Bronchial epithelial cell (primary cell): ENCODE results near the gene AKR1A1. TPM values are rescaled to one million over a fixed set of nuclear protein-coding genes. Genes with fewer than 3 reads are reported as not detected.

Experiments used
- DNase-seq: peaks from one replicate; pipeline ENCODE4 v3.0.0-alpha.2; 2010; ENCODE audit warnings: low read depth
- FAIRE-seq: peaks from 2 replicates; lab custom pipeline; 2011; peaks lifted over from hg19 to GRCh38; lab: Jason Lieb, UNC
- H3K27me3 ChIP-seq: 2 replicates; pipeline ENCODE4 v1.5.1; 2011; ENCODE audit warnings: low read length; ENCODE audit not compliant: control insufficient read depth, insufficient read depth
- H3K36me3 ChIP-seq: 2 replicates; pipeline ENCODE4 v1.5.1; 2011; ENCODE audit warnings: low read length; ENCODE audit not compliant: control insufficient read depth, insufficient read depth
- H3K4me3 ChIP-seq: 2 replicates; pipeline ENCODE4 v1.5.1; 2011; ENCODE audit warnings: mild to moderate bottlenecking, low read depth, low read length, control low read depth
- CTCF ChIP-seq: IDR thresholded peaks from 2 replicates; pipeline ENCODE4 v1.5.1; 2011; ENCODE audit warnings: mild to moderate bottlenecking, moderate library complexity, low read length, control low read depth, inconsistent platforms; ENCODE audit not compliant: insufficient read depth, severe bottlenecking
- total RNA-seq: library from RNA; depleted of rRNA; stranded (reverse); fragments of >200 nt; gene quantifications from 2 replicates; pipeline ENCODE4 v1.2.1, GENCODE V29; 2014

The AKR1A1 gene
- total RNA-seq, 1 donor from 2014 or later, result 145 TPM

GRCh38 chr1:45569571-45569961, 18.9 kb downstream of the AKR1A1 start:
- H3K4me3 ChIP-seq, result no peak overlapping the region
- no peak for TF ChIP-seq CTCF
- H3K27me3 ChIP-seq, result no peaks in the 10 kb centered on the region
- no peak for FAIRE-seq
- DNase-seq, result no peak
- H3K36me3 ChIP-seq, result peaks cover 21% of the 10 kb centered on the region

- no peak overlapping the region for H3K4me3 ChIP-seq
- FAIRE-seq, result peak; percentile 32
- DNase-seq, result peak; percentile 78
These were observed 19.4 kb downstream of the AKR1A1 start for GRCh38 chr1:45569962-45570581.

GRCh38 chr1:45570631-45571030, 20.0 kb downstream of the AKR1A1 start:
- no peak for DNase-seq
- no peak for TF ChIP-seq CTCF
- no peak overlapping the region for H3K4me3 ChIP-seq
- no peak for FAIRE-seq
- H3K36me3 ChIP-seq, result peaks cover 21% of the 10 kb centered on the region
- no peaks in the 10 kb centered on the region for H3K27me3 ChIP-seq

More at GRCh38 chr1:45569962-45570581, 19.4 kb downstream of the AKR1A1 start:
- Histone ChIP-seq H3K27me3 (no peaks in the 10 kb centered on the region), H3K36me3 (peaks cover 21% of the 10 kb centered on the region)
- TF ChIP-seq CTCF, result peak; percentile 93

GRCh38 chr1:45573231-45573804, 22.7 kb downstream of the AKR1A1 start:
- H3K36me3 ChIP-seq, result peaks cover 8% of the 10 kb centered on the region
- no peak overlapping the region for H3K4me3 ChIP-seq
- no peak for TF ChIP-seq CTCF
- FAIRE-seq, result no peak
- H3K27me3 ChIP-seq, result no peaks in the 10 kb centered on the region
- DNase-seq, result no peak

- H3K27me3 ChIP-seq, result no peaks in the 10 kb centered on the region
- peaks cover 6% of the 10 kb centered on the region for H3K36me3 ChIP-seq
- no peak for FAIRE-seq
- no peak for DNase-seq
- H3K4me3 ChIP-seq, result no peak overlapping the region
- no peak for TF ChIP-seq CTCF
These were observed 23.5 kb downstream of the AKR1A1 start for GRCh38 chr1:45574105-45574626.
